OCI-LY3 (cell line): Measurements from ENCODE around the gene CHN1.

ENCODE experiments used
- H2AFZ ChIP-seq: fragments of 200-600, 300-600 bp; shearing (Covaris generic); 2 replicates; pipeline ENCODE4 v1.6.0; 2014; ENCODE audit warnings: antibody characterized with exemption, low read depth, low read length
- H3K27ac ChIP-seq: fragments of 200-600, 300-600 bp; sonication (generic); 2 replicates; pipeline ENCODE4 v1.5.1; 2014; ENCODE audit warnings: mild to moderate bottlenecking, low read length, moderate library complexity, mixed read lengths
- H3K27me3 ChIP-seq: fragments of 200-600, 300-600 bp; sonication (generic); 2 replicates; pipeline ENCODE4 v1.6.1; 2014; ENCODE audit warnings: low read depth, low read length, mixed read lengths
- H3K36me3 ChIP-seq: fragments of 200-600, 300-600 bp; sonication (generic); replicated peaks from 2 replicates; pipeline ENCODE3; 2014; ENCODE audit warnings: low read depth, low read length, mixed read lengths
- H3K4me1 ChIP-seq: fragments of 300-600, 200-600 bp; sonication (generic); 2 replicates; pipeline ENCODE4 v1.6.1; 2014; ENCODE audit warnings: low read length, mixed read lengths
- H3K4me2 ChIP-seq: fragments of 200-600, 300-600 bp; sonication (generic); 2 replicates; pipeline ENCODE4 v1.6.1; 2014; ENCODE audit warnings: low read length, mixed read lengths
- H3K4me3 ChIP-seq: fragments of 300-600, 200-600 bp; sonication (generic); 2 replicates; pipeline ENCODE4 v1.5.1; 2014; ENCODE audit warnings: antibody characterized with exemption, mild to moderate bottlenecking, low read length, moderate library complexity
- H3K79me2 ChIP-seq: fragments of 300-600, 200-600 bp; shearing (Covaris generic); 2 replicates; pipeline ENCODE4 v1.6.1; 2014; ENCODE audit warnings: mild to moderate bottlenecking, low read length, mixed read lengths
- H3K9ac ChIP-seq: fragments of 300-600, 200-600 bp; shearing (Covaris generic); 2 replicates; pipeline ENCODE4 v1.6.0; 2014; ENCODE audit warnings: mild to moderate bottlenecking, low read length, moderate library complexity
- H3K9me3 ChIP-seq: fragments of 200-600, 300-600 bp; shearing (Covaris generic); 2 replicates; pipeline ENCODE4 v1.6.1; 2014; ENCODE audit warnings: low read length, mixed read lengths; ENCODE audit not compliant: insufficient read depth
- H4K20me1 ChIP-seq: fragments of 200-600, 300-600 bp; sonication (generic); 2 replicates; pipeline ENCODE4 v1.6.1; 2016; ENCODE audit warnings: low read length, mixed read lengths; ENCODE audit not compliant: insufficient read depth
- EZH2phosphoT487 ChIP-seq: fragments of 200-600 bp; shearing (Covaris generic); IDR thresholded peaks from 2 replicates; pipeline ENCODE4 v1.6.1; 2018; ENCODE audit warnings: antibody characterized with exemption, mixed run types, low read depth
- TF ChIP-seq, protein P1 (sequence below): fragments of 200-600, 300-600 bp; sonication (generic); IDR thresholded peaks from 2 replicates; pipeline ENCODE4 v1.5.1; 2014; ENCODE audit warnings: antibody characterized with exemption, low read length, low read depth

Gene CHN1

DNA sequence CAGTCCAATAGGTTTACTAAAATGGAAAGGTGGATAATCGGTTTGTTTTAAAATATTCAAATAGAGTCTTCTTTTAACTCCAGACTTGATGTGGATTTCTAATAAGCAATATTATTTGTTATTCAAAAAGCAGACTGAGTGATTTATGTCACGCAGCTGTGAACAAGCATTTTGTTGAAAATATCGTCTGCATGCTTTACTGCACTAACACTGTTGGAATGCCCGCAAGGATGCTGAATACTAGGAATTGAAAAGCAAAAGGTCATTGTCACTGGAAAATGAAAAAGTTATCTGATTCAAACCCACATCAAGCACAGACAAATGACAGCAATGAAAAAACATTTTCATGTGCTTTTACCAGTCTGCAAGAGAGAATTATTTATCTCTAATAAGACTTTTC is 31.1 kb downstream of the CHN1 start:
- Histone ChIP-seq H3K4me2 (no peak overlapping the region), H3K27me3 (no peaks in the 10 kb centered on the region), H4K20me1 (no peaks in the 10 kb centered on the region), H3K9me3 (no peaks in the 10 kb centered on the region), H3K79me2 (no peaks in the 10 kb centered on the region), H2AFZ (no peak overlapping the region), H3K27ac (no peak overlapping the region), H3K4me3 (no peak overlapping the region), H3K4me1 (no peaks in the 10 kb centered on the region), H3K9ac (no peak overlapping the region), H3K36me3 (no peaks in the 10 kb centered on the region)
- no peak for TF ChIP-seq EZH2phosphoT487
- TF ChIP-seq, protein P1, sequence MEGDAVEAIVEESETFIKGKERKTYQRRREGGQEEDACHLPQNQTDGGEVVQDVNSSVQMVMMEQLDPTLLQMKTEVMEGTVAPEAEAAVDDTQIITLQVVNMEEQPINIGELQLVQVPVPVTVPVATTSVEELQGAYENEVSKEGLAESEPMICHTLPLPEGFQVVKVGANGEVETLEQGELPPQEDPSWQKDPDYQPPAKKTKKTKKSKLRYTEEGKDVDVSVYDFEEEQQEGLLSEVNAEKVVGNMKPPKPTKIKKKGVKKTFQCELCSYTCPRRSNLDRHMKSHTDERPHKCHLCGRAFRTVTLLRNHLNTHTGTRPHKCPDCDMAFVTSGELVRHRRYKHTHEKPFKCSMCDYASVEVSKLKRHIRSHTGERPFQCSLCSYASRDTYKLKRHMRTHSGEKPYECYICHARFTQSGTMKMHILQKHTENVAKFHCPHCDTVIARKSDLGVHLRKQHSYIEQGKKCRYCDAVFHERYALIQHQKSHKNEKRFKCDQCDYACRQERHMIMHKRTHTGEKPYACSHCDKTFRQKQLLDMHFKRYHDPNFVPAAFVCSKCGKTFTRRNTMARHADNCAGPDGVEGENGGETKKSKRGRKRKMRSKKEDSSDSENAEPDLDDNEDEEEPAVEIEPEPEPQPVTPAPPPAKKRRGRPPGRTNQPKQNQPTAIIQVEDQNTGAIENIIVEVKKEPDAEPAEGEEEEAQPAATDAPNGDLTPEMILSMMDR = no peak

DNA sequence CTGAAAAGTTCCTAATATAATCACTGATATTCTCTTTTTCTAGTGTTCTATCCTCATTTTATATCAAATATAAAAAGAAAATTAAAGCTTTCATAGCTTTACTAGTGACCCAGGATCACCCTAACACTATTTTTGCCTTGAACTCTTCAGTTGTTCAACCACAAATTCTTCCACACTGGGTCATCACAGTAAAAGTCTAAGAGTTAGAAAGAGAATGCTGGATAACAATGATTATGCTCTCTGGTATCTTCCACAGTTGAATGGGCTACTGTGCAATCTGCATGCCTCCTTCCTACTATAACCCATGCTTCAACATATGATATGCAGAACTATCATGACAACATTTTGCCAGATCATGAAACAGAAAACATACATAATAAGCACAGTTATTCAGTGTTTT is 32.3 kb downstream of the CHN1 start:
- Histone ChIP-seq H4K20me1 (no peaks in the 10 kb centered on the region), H3K27me3 (no peaks in the 10 kb centered on the region), H3K27ac (no peak overlapping the region), H3K4me1 (no peaks in the 10 kb centered on the region), H3K79me2 (no peaks in the 10 kb centered on the region), H2AFZ (no peak overlapping the region), H3K4me2 (no peak overlapping the region), H3K9ac (no peak overlapping the region), H3K9me3 (no peaks in the 10 kb centered on the region), H3K36me3 (no peaks in the 10 kb centered on the region), H3K4me3 (no peak overlapping the region)
- no peak for TF ChIP-seq EZH2phosphoT487
- TF ChIP-seq, protein P1 = no peak

GRCh38 chr2:174971868-174972781 is 33.1 kb downstream of the CHN1 start:
- Histone ChIP-seq H3K9me3 (no peaks in the 10 kb centered on the region), H3K36me3 (no peaks in the 10 kb centered on the region), H3K9ac (no peak overlapping the region), H3K27me3 (no peaks in the 10 kb centered on the region), H3K79me2 (no peaks in the 10 kb centered on the region), H3K4me1 (no peaks in the 10 kb centered on the region), H3K4me3 (no peak overlapping the region), H2AFZ (no peak overlapping the region), H3K27ac (no peak overlapping the region), H4K20me1 (no peaks in the 10 kb centered on the region), H3K4me2 (no peak overlapping the region)
- TF ChIP-seq, protein P1 = no peak
- TF ChIP-seq EZH2phosphoT487 = no peak

DNA sequence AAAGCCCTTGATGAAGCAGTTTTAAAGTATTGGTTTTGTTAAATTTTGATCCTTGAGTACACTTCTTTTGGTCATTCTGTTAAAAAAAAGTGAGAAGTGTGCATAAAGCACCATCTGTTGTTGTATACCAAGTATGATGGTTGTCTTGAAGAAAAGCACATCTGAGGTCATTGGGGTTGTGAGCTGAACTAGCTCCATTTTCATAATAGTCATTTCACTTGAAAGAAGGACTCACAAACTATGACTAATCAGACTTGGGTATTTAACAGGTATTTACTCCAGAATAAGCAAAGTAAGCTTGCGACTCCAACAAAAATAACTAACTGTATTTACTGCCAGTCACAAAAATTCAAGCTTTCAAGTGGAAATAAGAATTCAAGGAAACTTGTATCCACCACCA is 35.1 kb downstream of the CHN1 start:
- H3K79me2 ChIP-seq = no peaks in the 10 kb centered on the region
- no peak overlapping the region for H2AFZ ChIP-seq
- H4K20me1 ChIP-seq = no peaks in the 10 kb centered on the region
- H3K36me3 ChIP-seq = no peaks in the 10 kb centered on the region
- H3K9ac ChIP-seq = no peak overlapping the region
- no peaks in the 10 kb centered on the region for H3K27me3 ChIP-seq
- H3K9me3 ChIP-seq = no peaks in the 10 kb centered on the region
- no peak overlapping the region for H3K4me2 ChIP-seq
- no peak for TF ChIP-seq EZH2phosphoT487
- TF ChIP-seq, protein P1 = no peak
- no peak overlapping the region for H3K4me3 ChIP-seq
- H3K27ac ChIP-seq = no peak overlapping the region
- H3K4me1 ChIP-seq = no peaks in the 10 kb centered on the region
